Fibroblast of upper back skin (primary cell): ENCODE data around the gene CABP7.
A peak's percentile ranks its signal among the peaks of the same experiment; 100 is the strongest.
"Not testable (repeated sequence)": the region's sequence is repeated elsewhere in the genome, so short reads cannot be mapped to it uniquely, and the experiment has no call there.

Experiments used
- DNase-seq: peaks from one replicate; pipeline ENCODE4 v3.0.0-alpha.2; 2013

Gene CABP7

GRCh38 chr22:29750559-29751538, 31.0 kb downstream of the CABP7 start:
- no peak for DNase-seq

GRCh38 chr22:29751669-29752068, 31.9 kb downstream of the CABP7 start:
- DNase-seq: no peak

- DNase-seq: no peak
Observed at GRCh38 chr22:29753808-29754657, 34.2 kb downstream of the CABP7 start.

- DNase-seq: not testable (repeated sequence)
Observed at GRCh38 chr22:29754658-29755395, 35.0 kb downstream of the CABP7 start.

- DNase-seq: no peak
Observed at GRCh38 chr22:29755889-29756288, 36.1 kb downstream of the CABP7 start.

- DNase-seq: no peak
Observed at GRCh38 chr22:29756341-29756740, 36.5 kb downstream of the CABP7 start.

GRCh38 chr22:29757096-29757495, 37.3 kb downstream of the CABP7 start:
- no peak for DNase-seq

- DNase-seq: no peak
Observed at GRCh38 chr22:29758068-29758622, 38.3 kb downstream of the CABP7 start.

- no peak for DNase-seq
Observed at GRCh38 chr22:29758959-29759358, 39.2 kb downstream of the CABP7 start.

GRCh38 chr22:29762263-29762662, 42.5 kb downstream of the CABP7 start:
- no peak for DNase-seq

GRCh38 chr22:29765905-29766631, 46.3 kb downstream of the CABP7 start:
- DNase-seq: no peak

- peak; percentile 97 for DNase-seq
Observed at GRCh38 chr22:29766632-29767170, 46.9 kb downstream of the CABP7 start, which contains the start of gene ZMAT5. ZMAT5 (minus strand) TSS chr22:29767007; CDS start chr22:29748544, 18,463 bp downstream.

- peak; percentile 89 for DNase-seq
Observed at GRCh38 chr22:29767171-29768051, 47.6 kb downstream of the CABP7 start, which contains the start of gene UQCR10. UQCR10 (plus strand) TSS chr22:29767369; CDS start chr22:29767399, 30 bp downstream.

GRCh38 chr22:29768052-29768693, 48.4 kb downstream of the CABP7 start:
- no peak for DNase-seq

- no peak for DNase-seq
Observed at GRCh38 chr22:29769723-29770321, 50.0 kb downstream of the CABP7 start.

GRCh38 chr22:29772170-29772641, 52.4 kb downstream of the CABP7 start:
- peak; percentile 68 for DNase-seq

GRCh38 chr22:29773233-29773632, 53.4 kb downstream of the CABP7 start:
- peak; percentile 47 for DNase-seq

GRCh38 chr22:29780220-29780619, 60.4 kb downstream of the CABP7 start:
- no peak for DNase-seq
